Activated gamma-delta T cell treated with anti-CD3 and anti-CD28 coated beads, Interleukin-2, amount 50 U/mL, for 16 hours (primary cell): ENCODE measurements around the gene AGRN.
A peak's percentile ranks its signal among the peaks of the same experiment; 100 is the strongest.
"Not testable (repeated sequence)": the region's sequence is repeated elsewhere in the genome, so short reads cannot be mapped to it uniquely, and the experiment has no call there.

ENCODE experiments used
- DNase-seq: peaks from one replicate; pipeline ENCODE4 v3.0.0-alpha.2; 2020; ENCODE audit warnings: low read depth

AGRN gene

DNA sequence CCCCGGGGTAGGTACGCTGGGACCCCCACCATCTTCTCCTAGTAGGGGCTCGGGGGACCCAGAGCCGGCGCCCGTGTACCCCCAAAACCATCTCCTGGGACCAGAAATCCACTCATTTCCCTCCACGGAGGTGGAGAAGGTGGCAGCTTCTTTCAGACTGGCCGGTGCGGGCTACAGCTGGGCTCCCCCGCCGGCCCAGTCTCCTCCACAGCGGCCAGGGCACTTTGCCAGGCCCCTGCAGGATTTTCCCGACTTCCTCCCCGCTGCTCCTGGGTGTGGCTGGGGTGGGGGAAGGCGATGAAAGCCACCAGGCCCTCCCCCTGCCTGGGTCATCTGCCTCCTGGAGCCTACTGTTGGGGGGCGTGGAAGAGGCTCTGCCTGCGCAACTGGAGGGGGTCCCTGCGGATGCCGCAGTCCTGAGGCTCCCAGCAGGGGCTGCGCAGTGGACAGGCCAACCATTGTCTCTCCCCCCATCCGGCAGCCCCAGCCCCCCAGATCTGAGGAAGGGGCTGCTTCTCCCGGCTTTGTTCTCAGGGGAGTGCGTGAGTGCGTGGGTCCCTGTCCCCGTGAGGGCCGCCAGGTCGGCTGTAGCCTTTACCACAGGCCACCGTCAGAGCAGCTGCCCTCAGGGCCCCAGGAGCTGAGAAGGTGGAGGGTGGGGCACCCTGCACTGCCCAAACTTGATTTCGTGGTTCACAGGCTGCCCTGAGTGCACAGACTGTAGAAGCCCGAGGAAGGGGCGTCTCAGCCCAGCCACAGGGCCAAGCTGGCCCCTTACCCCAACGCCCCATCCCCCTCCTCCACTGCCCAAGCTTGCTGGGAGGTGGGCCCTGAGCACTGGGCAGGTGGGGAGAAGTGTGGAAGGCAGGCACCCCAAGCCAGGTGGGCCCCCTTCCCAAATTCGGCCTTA, 1.3 kb downstream of the AGRN start:
- no peak for DNase-seq

DNA sequence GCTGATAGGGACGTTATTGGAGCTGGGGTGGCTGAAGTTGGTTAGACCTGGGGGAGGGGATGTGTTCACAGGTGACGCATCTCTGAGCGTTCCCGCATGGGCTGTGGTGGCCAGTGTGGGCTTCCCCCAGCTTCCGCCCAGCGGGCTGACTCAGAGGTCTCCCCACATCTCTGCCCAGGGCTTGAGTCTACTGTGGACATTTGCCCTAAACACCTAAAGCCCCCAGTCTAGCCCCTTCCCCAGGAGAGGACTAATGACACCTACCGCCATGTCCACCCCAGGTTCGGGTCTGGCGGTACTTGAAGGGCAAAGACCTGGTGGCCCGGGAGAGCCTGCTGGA, 2.0 kb downstream of the AGRN start:
- no peak for DNase-seq

DNA sequence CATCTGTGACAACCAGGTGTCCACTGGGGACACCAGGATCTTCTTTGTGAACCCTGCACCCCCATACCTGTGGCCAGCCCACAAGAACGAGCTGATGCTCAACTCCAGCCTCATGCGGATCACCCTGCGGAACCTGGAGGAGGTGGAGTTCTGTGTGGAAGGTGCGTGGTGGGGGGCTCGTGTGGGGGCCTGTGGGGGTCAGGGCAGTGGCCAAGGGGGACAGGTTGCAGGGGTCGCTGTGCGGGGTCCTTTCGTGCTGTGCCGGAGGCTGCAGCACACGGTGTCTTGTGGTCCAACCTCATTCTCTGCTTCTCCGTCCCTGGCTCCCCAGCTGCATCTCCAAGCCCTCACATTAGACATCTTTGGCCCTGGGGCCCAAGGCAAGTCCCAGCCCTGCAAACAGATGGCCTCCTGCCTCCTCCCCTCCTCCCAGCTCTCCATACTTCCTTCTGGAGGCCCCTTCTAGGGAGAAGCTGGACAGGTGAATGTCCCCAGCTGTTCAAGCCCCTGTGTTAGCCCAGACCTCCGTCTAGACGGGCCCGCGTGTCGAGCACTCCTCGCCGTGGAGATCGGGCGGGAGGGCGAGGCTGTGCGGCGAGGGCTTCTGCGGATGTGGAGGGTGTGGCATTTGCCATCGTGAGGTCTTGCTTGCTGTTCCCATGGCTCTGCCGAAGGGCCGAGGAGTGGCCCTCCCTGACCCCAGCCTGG, 2.5 kb downstream of the AGRN start:
- DNase-seq, result no peak

DNA sequence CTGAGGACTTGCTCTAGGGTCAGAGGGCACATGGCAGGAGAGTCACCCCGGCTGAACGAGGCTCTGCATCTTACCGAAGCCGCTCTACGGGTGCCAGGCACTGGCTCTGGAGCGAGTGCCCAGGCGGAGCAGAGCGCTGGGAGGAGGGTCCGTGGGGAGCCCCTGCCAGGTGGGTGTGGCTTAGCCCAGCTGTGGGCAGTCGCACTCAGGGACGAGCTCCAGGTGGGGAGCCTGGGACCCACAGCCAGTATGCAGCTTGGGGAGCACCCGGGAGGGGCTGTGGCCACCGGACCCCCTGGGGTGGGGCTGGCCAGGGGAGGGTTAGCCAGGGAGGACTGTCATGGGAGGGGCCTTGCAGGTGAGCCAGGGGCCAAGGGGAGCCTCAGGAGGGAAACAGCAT, 3.8 kb downstream of the AGRN start:
- DNase-seq, result no peak

GRCh38 chr1:1024149-1024770, 4.3 kb downstream of the AGRN start:
- no peak for DNase-seq

GRCh38 chr1:1024771-1025699, 5.1 kb downstream of the AGRN start:
- no peak for DNase-seq

DNA sequence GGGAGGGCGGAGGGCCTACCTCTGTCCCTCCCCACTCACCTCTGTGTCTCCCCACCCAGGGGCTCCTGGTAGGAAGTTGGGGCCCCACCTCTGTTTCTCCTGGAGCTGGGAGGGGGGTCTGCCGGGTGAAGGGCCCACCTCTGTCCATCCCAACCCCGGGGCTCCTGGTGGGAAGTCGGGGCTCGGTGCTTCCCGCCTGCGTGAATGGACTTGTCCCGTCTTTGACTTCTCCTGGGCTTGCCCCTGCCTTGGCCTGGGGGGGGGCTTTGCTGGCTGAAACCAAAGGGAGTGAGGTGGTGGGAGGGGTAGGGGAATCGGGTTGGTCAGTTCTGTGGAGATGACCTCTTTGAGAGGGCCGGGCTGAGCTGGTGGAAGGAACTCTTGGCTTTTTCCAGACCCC, 5.8 kb downstream of the AGRN start:
- no peak for DNase-seq

DNA sequence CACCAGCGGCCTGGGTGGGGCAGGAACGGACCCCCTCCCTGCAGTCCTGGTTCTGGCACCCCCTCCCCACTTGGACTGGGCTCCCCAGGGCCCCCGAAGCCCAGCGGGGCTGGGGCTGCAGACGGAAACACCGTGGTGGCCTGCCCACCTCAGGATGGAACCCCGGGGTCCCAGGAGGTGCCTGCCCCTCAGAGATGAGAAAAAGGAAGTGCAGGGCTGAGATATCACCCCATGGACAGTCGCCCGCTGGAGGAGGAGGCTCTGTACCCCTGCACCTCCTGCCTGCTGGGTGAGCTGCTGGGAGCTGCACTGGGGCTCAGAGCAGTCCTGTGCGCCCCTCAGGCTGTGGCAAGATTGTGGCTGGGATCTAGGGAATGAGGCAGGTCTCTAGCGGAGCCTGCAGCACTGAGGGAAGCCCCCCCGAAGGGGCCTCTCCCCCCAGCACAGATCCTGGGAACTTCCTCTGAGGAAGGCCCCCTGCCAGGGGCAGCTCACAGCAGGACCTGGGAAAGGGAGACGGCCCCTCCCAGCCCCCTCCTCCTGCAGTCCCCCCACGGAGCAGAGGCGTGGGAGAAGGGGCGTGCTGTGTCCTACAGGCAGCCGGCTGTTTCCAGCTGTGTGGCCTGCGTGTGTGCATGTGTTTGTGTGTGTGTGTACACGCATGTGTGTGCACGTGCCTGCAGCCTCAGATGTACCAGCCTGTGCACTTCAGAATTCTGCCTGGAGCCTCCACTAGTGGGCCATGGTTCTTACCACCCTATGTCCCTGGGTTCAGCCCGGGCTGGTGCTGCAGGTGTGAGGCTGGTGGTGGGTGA, 6.9 kb downstream of the AGRN start:
- no peak for DNase-seq

GRCh38 chr1:1027791-1028190, 7.9 kb downstream of the AGRN start:
- no peak for DNase-seq

- not testable (repeated sequence) for DNase-seq
Observed at GRCh38 chr1:1030867-1031658, 11.1 kb downstream of the AGRN start.

GRCh38 chr1:1031659-1032235, 11.8 kb downstream of the AGRN start:
- DNase-seq, result no peak

DNA sequence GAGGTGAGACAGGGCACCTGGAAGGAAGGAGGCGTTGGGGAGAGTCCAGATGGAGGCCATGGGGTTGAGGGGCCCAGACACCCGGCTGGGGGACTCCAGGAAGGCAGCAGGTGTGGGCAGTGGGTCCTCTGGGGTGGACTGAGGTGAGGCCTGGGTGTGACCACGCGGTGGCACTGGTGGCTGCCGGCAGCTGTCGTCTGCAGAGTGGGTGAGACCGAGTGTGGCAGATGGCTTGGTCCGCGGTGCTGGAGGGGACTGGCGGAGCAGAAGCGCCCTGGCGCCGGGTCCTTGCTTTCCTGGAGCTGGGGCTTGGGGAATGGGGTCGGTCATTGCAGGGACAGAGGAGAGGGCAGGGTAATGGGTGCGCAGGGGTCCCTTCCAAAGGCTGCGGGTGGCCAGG, 12.5 kb downstream of the AGRN start:
- no peak for DNase-seq

GRCh38 chr1:1033009-1033587, 13.2 kb downstream of the AGRN start:
- DNase-seq, result peak; percentile 77

DNA sequence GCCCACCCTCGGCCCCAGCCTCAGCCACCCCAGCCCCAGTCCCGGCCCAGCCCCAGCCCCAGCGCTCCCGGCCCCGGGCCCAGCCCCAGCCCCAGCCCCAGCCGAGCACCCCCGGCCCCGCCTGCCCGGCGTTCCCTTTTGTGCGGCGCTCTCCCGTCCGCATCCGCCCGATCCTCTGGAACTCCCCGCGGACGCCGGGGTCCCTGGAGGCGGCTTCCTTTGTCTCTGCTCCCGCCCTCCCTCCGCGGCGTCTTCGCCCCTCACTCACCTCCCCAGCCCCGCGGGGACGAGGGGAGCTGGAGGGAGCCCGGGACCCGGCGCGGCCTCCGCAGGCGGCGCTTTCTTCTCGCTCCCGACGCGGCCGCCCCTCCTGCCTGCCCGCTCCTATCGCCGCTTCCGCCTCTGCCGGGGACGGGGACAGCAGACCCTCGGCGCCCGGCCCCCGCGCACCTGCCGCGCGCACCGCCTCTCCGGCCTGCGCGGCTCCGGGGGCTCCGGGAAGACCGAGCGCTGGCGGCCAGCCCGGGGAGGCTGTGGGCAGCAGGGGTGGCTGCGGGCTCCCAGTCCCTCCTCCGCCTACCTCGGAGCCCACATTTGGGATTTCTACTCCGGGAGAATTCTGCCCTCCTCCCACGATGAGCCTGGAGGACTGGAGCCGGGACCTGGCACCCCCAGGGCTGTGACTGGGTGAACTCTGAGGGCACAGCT, 14.0 kb downstream of the AGRN start:
- DNase-seq, result no peak

DNA sequence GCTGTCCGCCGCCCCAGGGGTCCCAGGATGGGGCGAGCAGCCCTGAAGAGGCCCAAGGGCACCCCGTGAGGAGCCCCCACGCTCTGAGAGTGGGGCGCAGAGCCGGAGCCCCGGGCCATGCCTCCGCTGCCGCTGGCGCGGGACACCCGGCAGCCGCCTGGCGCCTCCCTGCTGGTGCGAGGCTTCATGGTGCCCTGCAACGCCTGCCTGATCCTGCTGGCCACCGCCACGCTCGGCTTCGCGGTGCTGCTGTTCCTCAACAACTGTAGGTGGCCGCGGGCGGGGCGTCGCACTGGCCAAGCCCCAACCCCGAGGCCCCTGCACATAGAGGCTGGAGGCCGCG, 14.5 kb downstream of the AGRN start:
- no peak for DNase-seq

GRCh38 chr1:1035291-1035943, 15.5 kb downstream of the AGRN start:
- no peak for DNase-seq

- no peak for DNase-seq
Observed at GRCh38 chr1:1037366-1038327, 17.7 kb downstream of the AGRN start.
